HEK293 (cell line): ENCODE measurements around the gene OGFOD1.

Experiments used
- CTCF ChIP-seq: fragments of 450-650 bp; formaldehyde crosslinking; IDR thresholded peaks from 2 replicates; pipeline ENCODE4 v1.5.1; 2016; ENCODE audit warnings: missing biosample characterization, missing genetic modification characterization
- REST ChIP-seq: fragments of 450-650 bp; formaldehyde crosslinking; IDR thresholded peaks from 2 replicates; pipeline ENCODE4 v1.5.1; 2016; ENCODE audit warnings: missing biosample characterization, missing genetic modification characterization
- YY1 ChIP-seq: fragments of 450-650 bp; formaldehyde crosslinking; IDR thresholded peaks from 2 replicates; pipeline ENCODE4 v1.5.1; 2018; ENCODE audit warnings: missing biosample characterization, missing genetic modification characterization
- ZNF121 ChIP-seq: fragments of 450-650 bp; formaldehyde crosslinking; IDR thresholded peaks from 2 replicates; pipeline ENCODE4 v1.5.1; 2016; ENCODE audit warnings: missing biosample characterization, missing genetic modification characterization
- ZNF184 ChIP-seq: fragments of 450-650 bp; IDR thresholded peaks from 2 replicates; pipeline ENCODE4 v1.5.1; 2018; ENCODE audit warnings: missing biosample characterization, mild to moderate bottlenecking, missing genetic modification characterization
- ZNF580 ChIP-seq: fragments of 450-650 bp; formaldehyde crosslinking; IDR thresholded peaks from 2 replicates; pipeline ENCODE4 v1.5.1; 2016; ENCODE audit warnings: missing biosample characterization, missing genetic modification characterization

GRCh38 chr16:56409195-56409594, 42.2 kb upstream of the OGFOD1 start:
- TF ChIP-seq ZNF121 (tag by site-specific recombination) (no peak), CTCF (tag by site-specific recombination) (no peak), YY1 (tag by site-specific recombination) (no peak), ZNF580 (tag by site-specific recombination) (no peak), REST (tag by site-specific recombination) (no peak), ZNF184 (tag by site-specific recombination) (no peak)
